VCaP (cell line): ENCODE data around the gene USO1.

Experiments
- H3K27ac ChIP-seq: fragments of 450-650 bp; 2 replicates; pipeline ENCODE4 v1.5.1; 2017
- CTCF ChIP-seq: fragments of 450-650 bp; conservative IDR thresholded peaks from 2 replicates; pipeline ENCODE4 v1.5.1; 2017; ENCODE audit warnings: mild to moderate bottlenecking, moderate library complexity

USO1 gene

DNA sequence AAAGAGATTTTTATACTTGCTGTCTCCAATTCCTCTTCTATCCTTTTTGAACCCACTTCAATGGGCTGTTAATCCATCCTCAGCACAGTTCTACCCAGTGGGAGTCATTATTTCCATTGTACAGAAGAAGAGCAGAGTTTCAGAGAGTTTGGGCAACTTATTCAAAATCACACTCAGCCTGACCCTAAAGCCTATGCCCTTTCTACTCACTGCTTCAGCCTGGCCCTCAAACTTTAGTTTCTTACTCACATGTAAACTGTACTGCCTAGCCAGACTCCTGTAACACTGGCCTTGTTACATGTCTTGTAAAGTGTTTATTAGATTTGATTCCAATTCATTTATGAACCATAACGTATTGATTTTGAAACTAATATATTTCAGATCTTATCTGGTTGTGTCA, 25.1 kb upstream of the USO1 start:
- no peak overlapping the region for H3K27ac ChIP-seq
- TF ChIP-seq CTCF: no peak

DNA sequence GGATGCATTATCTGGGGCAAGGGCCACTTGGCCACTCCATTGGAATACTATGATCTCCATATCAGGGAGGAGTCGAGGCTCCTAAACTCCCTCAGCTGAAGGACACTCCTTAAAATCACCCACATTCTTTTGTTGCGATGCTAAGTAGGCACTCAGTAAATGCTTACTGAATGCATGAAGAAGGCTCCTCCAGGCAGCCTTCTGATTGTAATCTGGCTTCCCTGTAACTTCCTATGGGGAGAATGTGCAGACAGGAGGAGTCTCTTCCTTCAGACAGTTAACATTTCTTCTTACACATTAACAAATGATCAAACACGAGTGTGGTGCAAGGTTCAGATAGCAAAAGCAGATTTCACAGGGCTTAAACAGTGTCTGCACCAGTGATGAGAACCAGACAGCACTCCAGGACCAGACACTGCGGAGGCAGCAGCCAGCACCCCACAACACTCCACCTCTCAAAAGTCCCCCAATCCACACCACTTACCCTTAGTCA, 21.4 kb upstream of the USO1 start:
- TF ChIP-seq CTCF: no peak
- H3K27ac ChIP-seq: no peak overlapping the region

DNA sequence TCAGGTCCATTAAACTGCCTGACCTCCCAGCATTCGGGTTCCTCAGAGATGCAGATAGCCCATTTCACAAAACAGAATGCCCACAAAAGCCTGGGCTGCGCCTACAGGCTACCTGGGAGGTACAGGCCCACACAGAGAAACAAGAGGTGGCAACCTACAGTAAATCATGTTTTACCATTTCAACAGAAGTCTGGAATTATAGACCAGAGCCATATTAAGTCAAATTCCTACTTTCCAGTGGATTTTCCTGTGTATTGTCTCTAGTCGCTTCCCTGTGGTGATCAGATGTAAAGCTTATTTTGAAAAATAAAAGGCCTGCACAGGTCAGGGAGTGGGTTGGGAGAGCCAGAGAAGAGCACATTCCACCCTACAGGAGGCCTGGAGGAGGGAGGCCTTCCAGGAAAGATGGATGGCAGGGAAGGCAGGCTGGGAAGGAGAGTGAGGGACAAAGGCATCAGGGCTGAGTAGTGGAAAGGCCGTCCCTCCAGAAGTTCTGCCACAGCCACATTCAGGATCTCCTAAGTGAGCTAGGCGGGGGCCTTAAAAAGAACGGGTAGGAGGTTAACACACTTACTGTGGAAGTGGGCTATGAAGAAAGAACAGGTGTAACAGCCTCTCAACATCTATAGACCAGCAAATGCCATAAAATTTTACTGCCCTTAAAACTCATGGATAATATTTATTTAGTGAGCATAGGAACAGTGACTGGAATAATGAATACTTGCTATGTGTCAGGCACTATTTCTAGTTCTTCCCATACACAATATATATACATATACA, 19.0 kb upstream of the USO1 start:
- H3K27ac ChIP-seq: no peak overlapping the region
- no peak for TF ChIP-seq CTCF

DNA sequence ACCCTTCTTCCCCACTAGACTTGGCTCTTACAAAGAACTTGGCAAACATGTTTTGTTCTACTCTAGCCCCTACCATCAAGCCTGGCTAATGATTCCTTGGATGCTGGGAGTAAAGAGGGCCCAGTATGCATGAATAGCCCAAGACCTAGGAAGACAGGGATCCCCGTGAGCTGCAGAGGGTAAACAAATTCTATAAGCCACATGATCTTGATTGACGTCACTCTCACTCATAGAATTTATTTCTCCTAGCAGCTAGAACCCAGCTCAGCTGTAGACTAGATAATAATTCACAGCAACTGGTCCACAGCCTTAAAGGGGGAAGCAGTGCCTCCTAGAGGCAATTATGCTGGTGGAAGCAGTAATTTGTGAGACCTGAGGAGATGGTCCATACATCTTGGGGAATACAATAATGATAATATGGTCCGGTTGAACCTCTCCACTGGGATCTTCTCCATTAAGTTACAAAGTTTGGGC, 16.1 kb upstream of the USO1 start:
- TF ChIP-seq CTCF: 0 out of 2 replicates have a peak, but pooled peaks have one; percentile 6
- no peak overlapping the region for H3K27ac ChIP-seq

GRCh38 chr4:75710246-75710645, 14.1 kb upstream of the USO1 start:
- no peak for TF ChIP-seq CTCF
- H3K27ac ChIP-seq: no peak overlapping the region

GRCh38 chr4:75714011-75714410, 10.4 kb upstream of the USO1 start:
- H3K27ac ChIP-seq: no peak overlapping the region
- TF ChIP-seq CTCF: no peak

DNA sequence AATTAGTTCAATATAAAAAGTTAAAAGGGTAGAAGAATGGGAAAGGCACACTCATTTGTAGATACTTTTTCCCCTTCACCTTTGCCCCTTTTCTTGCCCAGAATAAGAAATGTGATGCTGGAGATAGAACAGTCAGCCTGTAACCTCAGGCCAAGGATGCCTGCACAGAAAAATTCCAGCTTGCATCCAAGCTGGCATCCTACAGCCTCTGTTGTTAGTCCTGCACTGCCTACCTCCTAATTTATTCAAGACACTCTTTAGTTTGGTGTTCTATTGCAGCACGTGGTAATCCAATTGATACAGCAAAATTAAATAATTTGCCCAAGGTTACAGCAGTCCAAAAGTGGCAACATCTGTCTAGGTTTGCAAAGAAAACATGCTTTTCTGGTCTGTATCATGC, 9.7 kb upstream of the USO1 start:
- H3K27ac ChIP-seq: no peak overlapping the region
- no peak for TF ChIP-seq CTCF
